Measurements from ENCODE around the gene GFPT1.

- no peak for TF ChIP-seq CTCF (IDR thresholded peaks at IDR 0.05; ENCODE audit: poor library complexity)
- no peak for TF ChIP-seq EZH2 (IDR thresholded peaks at IDR 0.05; ENCODE audit: borderline replicate concordance)
These were observed 18.4 kb downstream of the GFPT1 start for GRCh38 chr2:69368588-69368987.

Data from hepatocyte (in vitro differentiated cells).